Smooth muscle cell (in vitro differentiated cells): ENCODE measurements around the gene STPG4. TPM values are rescaled to one million over a fixed set of nuclear protein-coding genes. Genes with fewer than 3 reads are reported as not detected.

Experiments used
- DNase-seq: peaks from one replicate; lab custom pipeline; 2025; ENCODE audit not compliant: unreplicated experiment; lab: John Stamatoyannopoulos, UW
- H2AFZ ChIP-seq: fragments of 200-600 bp; sonication (generic); 2 replicates; pipeline ENCODE4 v1.6.0; 2016; ENCODE audit warnings: antibody characterized with exemption, low read depth, mild to moderate bottlenecking
- H3F3A ChIP-seq: fragments of 200-600 bp; sonication (generic); 2 replicates; pipeline ENCODE4 v1.6.0; 2017; ENCODE audit warnings: antibody characterized with exemption, low read depth
- H3K27ac ChIP-seq: fragments of 200-600 bp; sonication (generic); 2 replicates; pipeline ENCODE4 v1.5.1; 2016; ENCODE audit warnings: low read depth, mild to moderate bottlenecking
- H3K27me3 ChIP-seq: fragments of 200-600 bp; sonication (generic); 2 replicates; pipeline ENCODE4 v1.6.1; 2016; ENCODE audit warnings: low read depth, mild to moderate bottlenecking
- H3K36me3 ChIP-seq: fragments of 200-600 bp; sonication (generic); 2 replicates; pipeline ENCODE4 v1.5.1; 2016; ENCODE audit warnings: low read depth
- H3K4me1 ChIP-seq: fragments of 200-600 bp; sonication (generic); 2 replicates; pipeline ENCODE4 v1.5.1; 2016; ENCODE audit warnings: low read depth
- H3K4me2 ChIP-seq: fragments of 200-600 bp; sonication (generic); 2 replicates; pipeline ENCODE4 v1.6.0; 2016; ENCODE audit warnings: mild to moderate bottlenecking
- H3K4me3 ChIP-seq: fragments of 200-600 bp; sonication (generic); 2 replicates; pipeline ENCODE4 v1.5.1; 2016; ENCODE audit warnings: mild to moderate bottlenecking
- H3K79me2 ChIP-seq: fragments of 200-600 bp; sonication (generic); 2 replicates; pipeline ENCODE4 v1.6.0; 2016; ENCODE audit warnings: low read depth, mild to moderate bottlenecking
- H3K9ac ChIP-seq: fragments of 200-600 bp; sonication (generic); 2 replicates; pipeline ENCODE4 v1.6.0; 2016; ENCODE audit warnings: low read depth
- H3K9me3 ChIP-seq: fragments of 200-600 bp; sonication (generic); replicated peaks from 2 replicates; pipeline ENCODE4 v1.5.1; 2016; ENCODE audit warnings: low read depth
- H4K20me1 ChIP-seq: fragments of 200-600 bp; sonication (generic); 2 replicates; pipeline ENCODE4 v1.6.0; 2016; ENCODE audit warnings: low read depth
- CTCF ChIP-seq: fragments of 200-600 bp; sonication (generic); IDR thresholded peaks from 2 replicates; pipeline ENCODE4 v1.5.1; 2017; ENCODE audit warnings: borderline replicate concordance, mild to moderate bottlenecking, antibody characterized with exemption; ENCODE audit not compliant: insufficient read depth, poor library complexity, severe bottlenecking
- WGBS: methylation state at CpG from one replicate; pipeline ENCODE4 v1.1.7; 2016; ENCODE audit warnings: low lambda C conversion rate; 5-methylcytosine and 5-hydroxymethylcytosine counted together
- polyA plus RNA-seq: library from polyadenylated mRNA; unstranded; fragments of >200 nt; fragmentation: Nextera tagmentation; extraction: Ambion mirVana; gene quantifications from 2 replicates; pipeline ENCODE4 v1.2.1, GENCODE V29; 2016
- total RNA-seq: library from RNA; depleted of rRNA; stranded (reverse); fragments of >200 nt; gene quantifications from 2 replicates; pipeline ENCODE4 v1.2.3, GENCODE V29; 2014

The STPG4 gene
- total and polyA plus RNA-seq, 2 experiments from 2014 or later: 0.54 TPM; not detected in 1

- H3F3A ChIP-seq: peaks cover 10% of the 10 kb centered on the region
- peak overlapping the region; percentile 68 for H3K27ac ChIP-seq
- DNase-seq: no peak
- no peaks in the 10 kb centered on the region for H3K27me3 ChIP-seq
- no peak for TF ChIP-seq CTCF
- H2AFZ ChIP-seq: no peak overlapping the region
- no peaks in the 10 kb centered on the region for H3K9me3 ChIP-seq
- H3K79me2 ChIP-seq: no peaks in the 10 kb centered on the region
- no peaks in the 10 kb centered on the region for H3K36me3 ChIP-seq
- peaks cover 26% of the 10 kb centered on the region for H3K4me1 ChIP-seq
- no peak overlapping the region for H3K4me3 ChIP-seq
- H3K4me2 ChIP-seq: peak overlapping the region; percentile 49
- H4K20me1 ChIP-seq: no peaks in the 10 kb centered on the region
- 52% methylated on average over 15 of the region's 15 CpGs for WGBS
- no peak overlapping the region for H3K9ac ChIP-seq
Observed at GRCh38 chr2:47056868-47057686, 98.0 kb downstream of the STPG4 start.

GRCh38 chr2:47056374-47056773 is 98.7 kb downstream of the STPG4 start:
- no peak for DNase-seq
- no peak for TF ChIP-seq CTCF
- Histone ChIP-seq H3K9me3 (no peaks in the 10 kb centered on the region), H2AFZ (no peak overlapping the region), H3K4me3 (no peak overlapping the region), H3K36me3 (no peaks in the 10 kb centered on the region), H4K20me1 (no peaks in the 10 kb centered on the region), H3K27me3 (no peaks in the 10 kb centered on the region), H3K4me1 (peaks cover 26% of the 10 kb centered on the region), H3F3A (peaks cover 7% of the 10 kb centered on the region), H3K9ac (no peak overlapping the region), H3K27ac (peak overlapping the region; percentile 68), H3K79me2 (no peaks in the 10 kb centered on the region), H3K4me2 (peak overlapping the region; percentile 59)
- WGBS: 25% methylated on average over 4 of the region's 5 CpGs

- no peak for DNase-seq
- H2AFZ ChIP-seq: no peak overlapping the region
- no peaks in the 10 kb centered on the region for H4K20me1 ChIP-seq
- H3K79me2 ChIP-seq: no peaks in the 10 kb centered on the region
- H3K36me3 ChIP-seq: no peaks in the 10 kb centered on the region
- H3K4me1 ChIP-seq: peaks cover 26% of the 10 kb centered on the region
- no peak for TF ChIP-seq CTCF
- no peak overlapping the region for H3K4me3 ChIP-seq
- no peaks in the 10 kb centered on the region for H3K9me3 ChIP-seq
- H3K27ac ChIP-seq: no peak overlapping the region
- peaks cover 7% of the 10 kb centered on the region for H3F3A ChIP-seq
- no peak overlapping the region for H3K9ac ChIP-seq
- H3K4me2 ChIP-seq: no peak overlapping the region
- H3K27me3 ChIP-seq: no peaks in the 10 kb centered on the region
- WGBS: 98% methylated on average over 4 of the region's 4 CpGs
Observed at GRCh38 chr2:47054868-47055267, 100.2 kb downstream of the STPG4 start.
